HG02943 (cell line): ENCODE results near the gene OPN1MW2.
"Not testable (repeated sequence)": the region's sequence is repeated elsewhere in the genome, so short reads cannot be mapped to it uniquely, and the experiment has no call there.

Source experiments
- ATAC-seq: cut with Tn5 transposase; IDR thresholded peaks from one replicate; pipeline ENCODE4 v1.9.1; 2021; ENCODE audit warnings: mild to moderate bottlenecking, low read depth, moderate library complexity; ENCODE audit not compliant: unreplicated experiment

OPN1MW2 gene

GRCh38 chrX:154263072-154263471, 43.5 kb downstream of the OPN1MW2 start:
- ATAC-seq = not testable (repeated sequence)

DNA sequence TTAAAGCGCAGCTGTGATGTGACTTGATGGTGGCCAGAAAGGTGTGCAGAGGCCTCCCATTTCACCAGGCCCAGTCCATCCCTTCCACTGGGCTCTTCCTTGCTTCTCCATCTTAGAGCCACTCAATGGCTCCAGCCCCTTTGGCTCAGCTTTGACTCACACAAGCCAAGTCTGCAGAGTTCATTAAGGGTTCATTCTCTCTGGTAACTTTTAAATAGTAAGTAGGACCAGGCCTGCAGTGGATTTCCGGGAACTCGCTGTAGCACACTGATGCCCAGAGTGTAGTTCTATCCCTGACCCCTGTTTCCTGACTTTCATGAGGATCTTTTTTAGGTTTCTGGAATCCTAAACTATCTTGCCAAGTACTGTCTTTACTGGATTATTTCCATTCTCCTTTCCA, 49.7 kb downstream of the OPN1MW2 start:
- not testable (repeated sequence) for ATAC-seq
